Upper lobe of left lung (tissue), 6 donors: Measurements from ENCODE around the gene CLASP1. TPM values are rescaled to one million over a fixed set of nuclear protein-coding genes. Genes with fewer than 3 reads are reported as not detected.

ENCODE experiments used
- ATAC-seq, 2 donors: fragments of 200-7000 bp; cut with Tn5 transposase; one replicate each; pipeline ENCODE4 v1.9.1; 2022; ENCODE audit warnings: mild to moderate bottlenecking in 2 of 2, moderate library complexity in 2 of 2; ENCODE audit not compliant: low FRiP score in 2 of 2
- DNase-seq, 2 donors: peaks; one replicate each; pipeline ENCODE4 v3.0.0-alpha.2; 2019 to 2020
- H3K27ac ChIP-seq, 4 donors: fragments of 200-600 bp; sonication (generic); one replicate each; pipeline ENCODE4 v1.5.1; 2016 to 2019
- H3K27me3 ChIP-seq, 4 donors: fragments of 200-600 bp; sonication (generic); one replicate each; pipeline ENCODE4 v1.5.1; 2017 to 2019
- H3K36me3 ChIP-seq, 4 donors: fragments of 200-600 bp; sonication (generic); one replicate each; pipeline ENCODE4 v1.5.1; 2016 to 2019
- H3K4me1 ChIP-seq, 4 donors: fragments of 200-600 bp; sonication (generic); one replicate each; pipeline ENCODE4 v1.5.1; 2018 to 2019
- H3K4me3 ChIP-seq, 4 donors: fragments of 200-600 bp; sonication (generic); one replicate each; pipeline ENCODE4 v1.5.1; 2017 to 2019; ENCODE audit warnings: mild to moderate bottlenecking in 2 of 4, moderate library complexity in 1 of 4
- H3K9me3 ChIP-seq, 4 donors: fragments of 200-600 bp; sonication (generic); one replicate each; pipeline ENCODE4 v1.5.1; 2018 to 2019
- EP300 ChIP-seq, 4 donors: sonication (generic); formaldehyde crosslinking; IDR thresholded peaks; one replicate each; pipeline ENCODE4 v1.5.1; 2017; ENCODE audit warnings: antibody characterized with exemption in 4 of 4, control low read depth in 2 of 4
- POLR2A ChIP-seq, 4 donors: fragments of 450-650 bp; IDR thresholded peaks; one replicate each; pipeline ENCODE4 v1.5.1; 2016 to 2017; ENCODE audit warnings: antibody characterized with exemption in 4 of 4, mild to moderate bottlenecking in 2 of 4
- POLR2AphosphoS5 ChIP-seq, 2 donors: sonication (generic); formaldehyde crosslinking; IDR thresholded peaks; one replicate each; pipeline ENCODE4 v1.5.1; 2017; ENCODE audit warnings: antibody characterized with exemption in 2 of 2
- WGBS, 2 donors: methylation state at CpG; one replicate each; pipeline ENCODE4 v1.1.5; 2017 to 2018; 5-methylcytosine and 5-hydroxymethylcytosine counted together
- total RNA-seq, 6 donors: library from RNA; depleted of rRNA in 4 of 6; stranded (reverse); fragments of >200 nt in 4 of 6; gene quantifications; one replicate each; pipeline versions ENCODE4 v1.1.0 to v1.2.1, GENCODE V29; 2016 to 2021
- TF ChIP-seq, protein P1 (sequence below), 6 experiments: fragments of 450-650 bp in 4 of 6; fragments of 200-600 bp in 2 of 6; sonication (generic) in 2 of 6; IDR thresholded peaks; one replicate each; pipeline ENCODE4 v1.5.1; 2016 to 2019; ENCODE audit warnings: antibody characterized with exemption in 6 of 6
- donor health status: DM: no; HTN: no; CAD: no; lungs with moderate emphysema.
- donor health status: DM: no; HTN: yes; CAD: no; lungs with severe emphysema.

CLASP1 gene
- total RNA-seq, 6 donors from 2014 or later, result 36.3 to 95.3 (median 46.8) TPM

DNA sequence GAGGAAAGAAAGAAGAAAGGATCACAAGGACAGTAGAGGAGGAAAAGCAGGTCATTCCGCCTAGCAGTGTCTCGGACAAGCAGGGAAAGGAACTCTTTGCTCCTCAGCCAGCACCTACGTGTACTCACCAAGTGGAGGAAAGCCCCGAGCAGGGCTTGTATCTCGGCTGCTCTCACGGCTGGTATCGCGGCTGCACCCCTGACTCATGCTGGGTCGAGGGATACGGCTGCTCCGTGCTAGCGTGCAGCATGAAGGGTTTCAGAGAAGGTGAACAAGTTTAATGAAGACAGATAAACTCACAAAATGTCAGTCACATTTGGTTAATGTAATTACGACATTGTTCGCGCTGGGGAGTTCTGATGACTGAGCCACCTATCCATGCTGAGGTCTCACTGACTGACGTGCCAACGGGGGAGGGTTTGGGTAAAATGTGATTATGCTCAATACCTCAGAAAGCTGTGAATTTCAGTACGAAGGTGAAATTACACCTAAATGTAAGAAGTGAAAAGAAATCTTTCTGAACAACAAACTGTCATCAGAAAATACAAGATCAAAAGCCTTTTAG is 230.7 kb downstream of the CLASP1 start:
- H3K27ac ChIP-seq, result no peak overlapping the region
- no peak overlapping the region for H3K4me3 ChIP-seq
- TF ChIP-seq POLR2AphosphoS5 (IDR thresholded peaks at IDR 0.05) (no peak), EP300 (IDR thresholded peaks at IDR 0.05) (no peak), POLR2A (IDR thresholded peaks at IDR 0.05) (no peak)
- TF ChIP-seq, protein P1, sequence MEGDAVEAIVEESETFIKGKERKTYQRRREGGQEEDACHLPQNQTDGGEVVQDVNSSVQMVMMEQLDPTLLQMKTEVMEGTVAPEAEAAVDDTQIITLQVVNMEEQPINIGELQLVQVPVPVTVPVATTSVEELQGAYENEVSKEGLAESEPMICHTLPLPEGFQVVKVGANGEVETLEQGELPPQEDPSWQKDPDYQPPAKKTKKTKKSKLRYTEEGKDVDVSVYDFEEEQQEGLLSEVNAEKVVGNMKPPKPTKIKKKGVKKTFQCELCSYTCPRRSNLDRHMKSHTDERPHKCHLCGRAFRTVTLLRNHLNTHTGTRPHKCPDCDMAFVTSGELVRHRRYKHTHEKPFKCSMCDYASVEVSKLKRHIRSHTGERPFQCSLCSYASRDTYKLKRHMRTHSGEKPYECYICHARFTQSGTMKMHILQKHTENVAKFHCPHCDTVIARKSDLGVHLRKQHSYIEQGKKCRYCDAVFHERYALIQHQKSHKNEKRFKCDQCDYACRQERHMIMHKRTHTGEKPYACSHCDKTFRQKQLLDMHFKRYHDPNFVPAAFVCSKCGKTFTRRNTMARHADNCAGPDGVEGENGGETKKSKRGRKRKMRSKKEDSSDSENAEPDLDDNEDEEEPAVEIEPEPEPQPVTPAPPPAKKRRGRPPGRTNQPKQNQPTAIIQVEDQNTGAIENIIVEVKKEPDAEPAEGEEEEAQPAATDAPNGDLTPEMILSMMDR (IDR thresholded peaks at IDR 0.05), result no peak
- H3K36me3 ChIP-seq, result peaks cover 5 to 53% (median 20%) of the 10 kb centered on the region in 4 donors
- DNase-seq (peak in 1 of 2 donors; percentile 36), ATAC-seq (no peak)
- H3K4me1 ChIP-seq, result no peaks in the 10 kb centered on the region
- 95% methylated on average over 18 of the region's 18 CpGs for WGBS, 2 donors
- no peaks in the 10 kb centered on the region for H3K27me3 ChIP-seq
- no peaks in the 10 kb centered on the region for H3K9me3 ChIP-seq

DNA sequence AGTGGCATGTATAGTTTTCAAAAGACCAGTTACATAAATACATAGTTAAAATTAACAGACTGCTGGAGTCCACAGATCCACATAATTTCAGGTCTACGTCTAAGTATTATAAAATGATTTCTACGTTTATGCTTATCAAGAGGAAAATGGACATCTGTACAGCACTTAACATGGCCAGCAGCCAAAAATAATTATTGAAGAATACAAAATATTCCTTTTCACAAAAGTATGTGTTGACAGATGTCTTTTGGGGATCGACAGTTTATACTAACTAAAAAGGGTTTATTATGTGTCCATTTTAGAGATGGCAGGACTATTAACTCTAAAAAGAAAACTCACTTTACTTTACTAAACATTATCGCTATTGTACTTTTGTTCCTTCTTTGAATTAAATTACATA is 231.4 kb downstream of the CLASP1 start:
- 73 to 78% methylated on average over 4 of the region's 4 CpGs for WGBS, 2 donors
- ATAC-seq, result no peak

DNA sequence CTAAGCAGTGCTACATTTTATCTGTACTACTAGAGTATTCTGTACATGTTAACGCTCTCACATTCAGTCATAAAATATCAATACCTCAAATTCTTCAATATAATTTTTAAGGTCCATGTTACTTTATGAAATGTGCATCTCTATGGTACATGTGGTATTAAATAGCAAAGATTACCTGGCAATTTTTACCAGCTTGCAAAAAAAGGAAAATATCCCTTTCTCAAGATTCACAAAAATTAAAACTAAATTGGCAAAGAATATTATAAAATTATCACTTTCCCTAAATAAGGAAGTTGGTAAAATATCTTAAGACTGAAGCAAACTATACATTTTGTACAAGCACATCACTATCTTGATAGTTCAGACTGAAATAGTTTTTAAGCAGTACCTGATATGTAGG is 233.5 kb downstream of the CLASP1 start:
- no peak overlapping the region for H3K4me3 ChIP-seq
- DNase-seq, result no peak
- H3K36me3 ChIP-seq, result peaks cover 0 to 51% (median 13%) of the 10 kb centered on the region in 4 donors
- ATAC-seq, result no peak
- no peaks in the 10 kb centered on the region for H3K27me3 ChIP-seq
- no peaks in the 10 kb centered on the region for H3K9me3 ChIP-seq
- H3K4me1 ChIP-seq, result no peaks in the 10 kb centered on the region
- TF ChIP-seq, protein P1 (IDR thresholded peaks at IDR 0.05), result no peak
- no peak for TF ChIP-seq POLR2AphosphoS5 (IDR thresholded peaks at IDR 0.05)
- TF ChIP-seq POLR2A (IDR thresholded peaks at IDR 0.05), result no peak
- TF ChIP-seq EP300 (IDR thresholded peaks at IDR 0.05), result no peak
- no peak overlapping the region for H3K27ac ChIP-seq
- WGBS, 2 donors, result 95 to 100% methylated on average over 1 of the region's 1 CpG

More for the DNA sequence above, 231.4 kb downstream of the CLASP1 start:
- Histone ChIP-seq H3K27me3 (no peaks in the 10 kb centered on the region), H3K27ac (no peak overlapping the region), H3K36me3 (peaks cover 5 to 56% (median 20%) of the 10 kb centered on the region in 4 donors), H3K4me3 (no peak overlapping the region), H3K4me1 (no peaks in the 10 kb centered on the region), H3K9me3 (no peaks in the 10 kb centered on the region)
- TF ChIP-seq, protein P1 (IDR thresholded peaks at IDR 0.05), result no peak
- no peak for TF ChIP-seq POLR2AphosphoS5 (IDR thresholded peaks at IDR 0.05)
- no peak for TF ChIP-seq EP300 (IDR thresholded peaks at IDR 0.05)
- TF ChIP-seq POLR2A (IDR thresholded peaks at IDR 0.05), result no peak
- DNase-seq, result no peak

DNA sequence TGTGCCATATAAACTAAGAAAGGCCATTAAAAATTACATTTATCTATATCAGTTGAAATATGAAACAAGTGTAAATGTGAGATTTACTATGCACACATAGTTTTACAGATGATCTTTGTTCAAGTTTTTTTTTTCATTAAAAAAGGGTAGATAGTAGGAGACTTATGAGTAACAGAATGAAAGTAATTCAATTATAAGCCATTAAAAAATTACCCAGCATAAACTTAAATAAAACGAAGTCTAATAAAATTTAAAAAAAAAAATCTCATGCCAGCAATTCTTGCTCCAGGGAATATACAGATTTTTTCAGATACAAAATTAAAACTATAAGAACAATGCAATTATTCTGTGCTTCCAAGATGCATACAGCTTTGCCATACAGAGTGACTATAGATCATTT is 236.9 kb downstream of the CLASP1 start:
- Histone ChIP-seq H3K9me3 (no peaks in the 10 kb centered on the region), H3K27ac (no peak overlapping the region), H3K4me1 (no peaks in the 10 kb centered on the region), H3K4me3 (no peak overlapping the region), H3K27me3 (no peaks in the 10 kb centered on the region), H3K36me3 (peaks cover 0 to 59% (median 17%) of the 10 kb centered on the region in 4 donors)
- DNase-seq (no peak), ATAC-seq (no peak)
- TF ChIP-seq POLR2AphosphoS5 (IDR thresholded peaks at IDR 0.05), result no peak
- no peak for TF ChIP-seq POLR2A (IDR thresholded peaks at IDR 0.05)
- 91 to 96% methylated on average over 1 of the region's 1 CpG for WGBS, 2 donors

GRCh38 chr2:121409966-121410365 is 239.3 kb downstream of the CLASP1 start:
- TF ChIP-seq POLR2A (IDR thresholded peaks at IDR 0.05) (no peak), POLR2AphosphoS5 (IDR thresholded peaks at IDR 0.05) (no peak)
- TF ChIP-seq, protein P1 (IDR thresholded peaks at IDR 0.05), result no peak
- Histone ChIP-seq H3K9me3 (no peaks in the 10 kb centered on the region), H3K4me1 (no peaks in the 10 kb centered on the region), H3K27me3 (no peaks in the 10 kb centered on the region), H3K36me3 (peaks cover 0 to 70% (median 27%) of the 10 kb centered on the region in 4 donors), H3K4me3 (no peak overlapping the region), H3K27ac (no peak overlapping the region)
- DNase-seq (no peak), ATAC-seq (no peak)
